ENCODE data around the gene ANKRD55.
A peak's percentile ranks its signal among the peaks of the same experiment; 100 is the strongest.
"Not testable (repeated sequence)": the region's sequence is repeated elsewhere in the genome, so short reads cannot be mapped to it uniquely, and the experiment has no call there.

Gene ANKRD55

DNA sequence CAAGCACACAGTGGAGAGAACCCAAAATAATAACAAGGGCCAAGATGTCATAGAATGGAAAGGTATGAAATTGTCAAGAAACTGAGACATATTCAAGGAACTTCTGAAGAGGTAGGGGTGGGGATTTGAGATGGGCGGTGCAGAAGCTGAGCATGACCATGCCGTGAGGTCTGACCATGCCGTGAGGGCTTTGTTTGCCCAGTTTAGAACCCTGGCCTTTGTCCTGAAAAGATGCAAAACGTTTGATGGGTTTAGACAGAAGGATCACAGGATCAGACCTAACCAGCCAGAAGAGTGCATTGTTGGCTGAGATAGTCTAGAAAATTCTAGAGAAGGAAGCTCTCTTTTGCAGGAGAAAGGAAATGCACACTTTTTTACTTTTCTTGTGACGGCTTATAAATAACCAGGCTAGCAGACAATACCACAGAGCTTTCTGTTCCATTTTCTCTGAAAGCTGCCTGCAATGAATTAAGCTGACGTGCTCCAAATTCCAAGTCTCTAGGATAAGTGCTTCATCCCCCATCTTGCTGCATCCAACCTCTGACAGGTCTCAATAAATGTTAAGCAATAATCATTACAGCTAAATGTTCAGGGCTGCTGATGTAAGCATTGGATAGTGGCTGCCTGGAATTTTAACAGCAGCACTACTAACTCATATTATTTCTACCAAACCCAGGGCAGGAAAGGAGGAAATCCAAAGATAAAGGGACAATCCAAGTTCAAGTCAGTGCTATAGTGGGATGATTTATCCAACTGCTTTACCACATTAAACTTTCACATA lies 127.4 kb downstream of the ANKRD55 start (continued):
- TF ChIP-seq, protein P1, sequence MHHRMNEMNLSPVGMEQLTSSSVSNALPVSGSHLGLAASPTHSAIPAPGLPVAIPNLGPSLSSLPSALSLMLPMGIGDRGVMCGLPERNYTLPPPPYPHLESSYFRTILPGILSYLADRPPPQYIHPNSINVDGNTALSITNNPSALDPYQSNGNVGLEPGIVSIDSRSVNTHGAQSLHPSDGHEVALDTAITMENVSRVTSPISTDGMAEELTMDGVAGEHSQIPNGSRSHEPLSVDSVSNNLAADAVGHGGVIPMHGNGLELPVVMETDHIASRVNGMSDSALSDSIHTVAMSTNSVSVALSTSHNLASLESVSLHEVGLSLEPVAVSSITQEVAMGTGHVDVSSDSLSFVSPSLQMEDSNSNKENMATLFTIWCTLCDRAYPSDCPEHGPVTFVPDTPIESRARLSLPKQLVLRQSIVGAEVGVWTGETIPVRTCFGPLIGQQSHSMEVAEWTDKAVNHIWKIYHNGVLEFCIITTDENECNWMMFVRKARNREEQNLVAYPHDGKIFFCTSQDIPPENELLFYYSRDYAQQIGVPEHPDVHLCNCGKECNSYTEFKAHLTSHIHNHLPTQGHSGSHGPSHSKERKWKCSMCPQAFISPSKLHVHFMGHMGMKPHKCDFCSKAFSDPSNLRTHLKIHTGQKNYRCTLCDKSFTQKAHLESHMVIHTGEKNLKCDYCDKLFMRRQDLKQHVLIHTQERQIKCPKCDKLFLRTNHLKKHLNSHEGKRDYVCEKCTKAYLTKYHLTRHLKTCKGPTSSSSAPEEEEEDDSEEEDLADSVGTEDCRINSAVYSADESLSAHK (tag by site-specific recombination; IDR thresholded peaks at IDR 0.05): no peak
- no peak for TF ChIP-seq ZNF791 (tag by site-specific recombination; IDR thresholded peaks at IDR 0.05)

DNA sequence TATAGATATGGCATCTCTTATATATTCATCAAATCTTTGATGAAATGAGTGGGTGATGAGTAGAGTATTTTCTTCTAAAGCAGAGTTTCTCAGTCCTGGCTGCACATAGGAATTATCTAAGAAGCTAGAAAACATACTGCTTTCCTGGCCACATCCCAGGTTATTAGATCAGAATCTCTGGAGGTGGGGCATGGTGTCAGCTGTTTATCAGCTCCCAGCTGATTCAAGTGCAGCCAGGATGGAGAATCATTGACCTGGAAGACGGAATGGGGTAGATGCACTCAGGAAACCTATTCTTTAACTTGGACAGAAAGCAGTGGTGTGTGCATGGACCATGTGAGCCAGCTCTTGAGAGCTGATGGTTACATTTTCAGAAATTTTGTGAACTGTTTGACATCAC lies 130.2 kb downstream of the ANKRD55 start:
- TF ChIP-seq ZNF324 (tag by site-specific recombination; IDR thresholded peaks at IDR 0.05): no peak
- TF ChIP-seq ZNF660 (tag by site-specific recombination; IDR thresholded peaks at IDR 0.05): peak; percentile 98
- CTCF ChIA-PET: interaction anchor here (0.8 to 1.6 kb wide), 2 partner anchors 9 to 98 kb away, joined by 3 to 4 read pairs; no protein-coding TSS in a partner anchor
- POLR2A ChIA-PET: interaction anchor here (0.6 to 0.8 kb wide), 2 partner anchors 21 to 108 kb away, joined by 3 read pairs; partner anchors contain the start of gene IL6ST

DNA sequence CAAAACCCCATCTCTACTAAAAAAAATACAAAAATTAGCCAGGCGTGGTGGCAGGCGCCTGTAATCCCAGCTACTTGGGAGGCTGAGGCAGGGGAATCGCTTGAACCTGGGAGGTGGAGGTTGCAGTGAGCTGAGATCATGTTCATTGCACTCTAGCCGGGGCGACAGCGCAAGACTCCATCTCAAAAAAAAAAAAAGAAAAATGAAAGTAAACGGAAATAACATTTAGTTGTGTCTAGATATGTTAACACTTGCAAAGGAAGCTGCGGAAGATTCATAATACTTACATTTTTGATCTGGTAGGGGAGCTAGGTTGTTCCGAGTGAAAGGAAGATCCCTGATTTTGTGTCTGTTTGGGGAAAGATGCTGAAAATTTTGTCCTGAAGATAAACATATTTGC lies 130.9 kb downstream of the ANKRD55 start:
- not testable (repeated sequence) for H3K4me1 ChIP-seq (ENCODE audit: control insufficient read depth, insufficient read depth, low read length); H3K9me3 ChIP-seq (ENCODE audit: control insufficient read depth, insufficient read depth, low read depth, low read length); H3K36me3 ChIP-seq (ENCODE audit: control insufficient read depth in 2 of 2, insufficient read depth in 1 of 2, low read length in 2 of 2); H3K27ac ChIP-seq (ENCODE audit: extremely low read depth, low read depth, low read length); H3K4me3 ChIP-seq (ENCODE audit: low read depth, low read length)
- POLR2A ChIA-PET: interaction anchor here (0.6 kb wide), 1 partner anchor 21 kb away, joined by 3 read pairs; no protein-coding TSS in a partner anchor
- CTCF ChIA-PET: interaction anchor here (0.6 to 1.6 kb wide), 2 partner anchors 99 to 181 kb away, joined by 4 read pairs; no protein-coding TSS in a partner anchor

More for the DNA sequence above, 130.2 kb downstream of the ANKRD55 start:
- no peaks in the 10 kb centered on the region for H3K36me3 ChIP-seq (ENCODE audit: control insufficient read depth in 2 of 2, insufficient read depth in 1 of 2, low read length in 2 of 2)
- H3K9me3 ChIP-seq (ENCODE audit: control insufficient read depth, insufficient read depth, low read depth, low read length): no peaks in the 10 kb centered on the region
- no peaks in the 10 kb centered on the region for H3K4me1 ChIP-seq (ENCODE audit: control insufficient read depth, insufficient read depth, low read length)
- H3K4me3 ChIP-seq (ENCODE audit: low read depth, low read length): no peak overlapping the region
- no peak overlapping the region for H3K27ac ChIP-seq (ENCODE audit: extremely low read depth, low read depth, low read length)

DNA sequence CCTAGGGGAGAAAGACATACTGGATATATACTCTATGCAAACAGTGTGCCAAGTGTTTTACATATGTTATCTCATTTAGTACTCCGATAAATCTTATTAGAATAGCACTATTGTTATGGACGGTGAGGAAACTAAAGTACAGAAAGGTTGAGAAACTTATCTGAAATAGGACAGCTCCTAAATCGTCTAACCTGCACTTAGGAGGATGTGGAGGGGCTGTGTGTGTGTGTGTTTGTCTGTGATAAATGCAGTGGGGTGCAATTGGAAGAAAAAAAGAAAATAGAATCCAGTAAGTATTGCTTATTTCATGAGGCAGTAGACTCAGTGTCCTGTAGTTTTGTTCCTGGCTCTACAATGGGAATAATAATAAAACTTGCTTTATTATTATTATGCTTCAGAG lies 131.9 kb downstream of the ANKRD55 start:
- H3K36me3 ChIP-seq (ENCODE audit: control insufficient read depth in 2 of 2, insufficient read depth in 1 of 2, low read length in 2 of 2): no peaks in the 10 kb centered on the region
- H3K4me3 ChIP-seq (ENCODE audit: low read depth, low read length): no peak overlapping the region
- no peak overlapping the region for H3K27ac ChIP-seq (ENCODE audit: extremely low read depth, low read depth, low read length)
- CTCF ChIA-PET: interaction anchor here (0.6 kb wide), 1 partner anchor 109 kb away, joined by 3 read pairs; no protein-coding TSS in a partner anchor
- no peaks in the 10 kb centered on the region for H3K9me3 ChIP-seq (ENCODE audit: control insufficient read depth, insufficient read depth, low read depth, low read length)
- POLR2A ChIA-PET: no interaction called here
- no peaks in the 10 kb centered on the region for H3K4me1 ChIP-seq (ENCODE audit: control insufficient read depth, insufficient read depth, low read length)
- TF ChIP-seq, protein P2, sequence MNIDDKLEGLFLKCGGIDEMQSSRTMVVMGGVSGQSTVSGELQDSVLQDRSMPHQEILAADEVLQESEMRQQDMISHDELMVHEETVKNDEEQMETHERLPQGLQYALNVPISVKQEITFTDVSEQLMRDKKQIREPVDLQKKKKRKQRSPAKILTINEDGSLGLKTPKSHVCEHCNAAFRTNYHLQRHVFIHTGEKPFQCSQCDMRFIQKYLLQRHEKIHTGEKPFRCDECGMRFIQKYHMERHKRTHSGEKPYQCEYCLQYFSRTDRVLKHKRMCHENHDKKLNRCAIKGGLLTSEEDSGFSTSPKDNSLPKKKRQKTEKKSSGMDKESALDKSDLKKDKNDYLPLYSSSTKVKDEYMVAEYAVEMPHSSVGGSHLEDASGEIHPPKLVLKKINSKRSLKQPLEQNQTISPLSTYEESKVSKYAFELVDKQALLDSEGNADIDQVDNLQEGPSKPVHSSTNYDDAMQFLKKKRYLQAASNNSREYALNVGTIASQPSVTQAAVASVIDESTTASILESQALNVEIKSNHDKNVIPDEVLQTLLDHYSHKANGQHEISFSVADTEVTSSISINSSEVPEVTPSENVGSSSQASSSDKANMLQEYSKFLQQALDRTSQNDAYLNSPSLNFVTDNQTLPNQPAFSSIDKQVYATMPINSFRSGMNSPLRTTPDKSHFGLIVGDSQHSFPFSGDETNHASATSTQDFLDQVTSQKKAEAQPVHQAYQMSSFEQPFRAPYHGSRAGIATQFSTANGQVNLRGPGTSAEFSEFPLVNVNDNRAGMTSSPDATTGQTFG (tag by site-specific recombination; IDR thresholded peaks at IDR 0.05; ENCODE audit: borderline replicate concordance): no peak
- TF ChIP-seq, protein P3, sequence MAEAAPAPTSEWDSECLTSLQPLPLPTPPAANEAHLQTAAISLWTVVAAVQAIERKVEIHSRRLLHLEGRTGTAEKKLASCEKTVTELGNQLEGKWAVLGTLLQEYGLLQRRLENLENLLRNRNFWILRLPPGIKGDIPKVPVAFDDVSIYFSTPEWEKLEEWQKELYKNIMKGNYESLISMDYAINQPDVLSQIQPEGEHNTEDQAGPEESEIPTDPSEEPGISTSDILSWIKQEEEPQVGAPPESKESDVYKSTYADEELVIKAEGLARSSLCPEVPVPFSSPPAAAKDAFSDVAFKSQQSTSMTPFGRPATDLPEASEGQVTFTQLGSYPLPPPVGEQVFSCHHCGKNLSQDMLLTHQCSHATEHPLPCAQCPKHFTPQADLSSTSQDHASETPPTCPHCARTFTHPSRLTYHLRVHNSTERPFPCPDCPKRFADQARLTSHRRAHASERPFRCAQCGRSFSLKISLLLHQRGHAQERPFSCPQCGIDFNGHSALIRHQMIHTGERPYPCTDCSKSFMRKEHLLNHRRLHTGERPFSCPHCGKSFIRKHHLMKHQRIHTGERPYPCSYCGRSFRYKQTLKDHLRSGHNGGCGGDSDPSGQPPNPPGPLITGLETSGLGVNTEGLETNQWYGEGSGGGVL (tag by site-specific recombination; IDR thresholded peaks at IDR 0.05): no peak
- TF ChIP-seq, protein P4, sequence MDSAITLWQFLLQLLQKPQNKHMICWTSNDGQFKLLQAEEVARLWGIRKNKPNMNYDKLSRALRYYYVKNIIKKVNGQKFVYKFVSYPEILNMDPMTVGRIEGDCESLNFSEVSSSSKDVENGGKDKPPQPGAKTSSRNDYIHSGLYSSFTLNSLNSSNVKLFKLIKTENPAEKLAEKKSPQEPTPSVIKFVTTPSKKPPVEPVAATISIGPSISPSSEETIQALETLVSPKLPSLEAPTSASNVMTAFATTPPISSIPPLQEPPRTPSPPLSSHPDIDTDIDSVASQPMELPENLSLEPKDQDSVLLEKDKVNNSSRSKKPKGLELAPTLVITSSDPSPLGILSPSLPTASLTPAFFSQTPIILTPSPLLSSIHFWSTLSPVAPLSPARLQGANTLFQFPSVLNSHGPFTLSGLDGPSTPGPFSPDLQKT (IDR thresholded peaks at IDR 0.05; ENCODE audit: borderline replicate concordance, low read depth, low read length): no peak
- TF ChIP-seq ZNF596 (tag by site-specific recombination; IDR thresholded peaks at IDR 0.05): no peak
- TF ChIP-seq ZNF175 (tag by site-specific recombination; IDR thresholded peaks at IDR 0.05): no peak
- no peak for TF ChIP-seq SCRT2 (tag by site-specific recombination; IDR thresholded peaks at IDR 0.05)
- no peak for TF ChIP-seq ZNF654 (tag by site-specific recombination; IDR thresholded peaks at IDR 0.05; ENCODE audit: low read depth)
- no peak for TF ChIP-seq ZNF510 (tag by site-specific recombination; IDR thresholded peaks at IDR 0.05; ENCODE audit: insufficient replicate concordance)
- TF ChIP-seq, protein P5, sequence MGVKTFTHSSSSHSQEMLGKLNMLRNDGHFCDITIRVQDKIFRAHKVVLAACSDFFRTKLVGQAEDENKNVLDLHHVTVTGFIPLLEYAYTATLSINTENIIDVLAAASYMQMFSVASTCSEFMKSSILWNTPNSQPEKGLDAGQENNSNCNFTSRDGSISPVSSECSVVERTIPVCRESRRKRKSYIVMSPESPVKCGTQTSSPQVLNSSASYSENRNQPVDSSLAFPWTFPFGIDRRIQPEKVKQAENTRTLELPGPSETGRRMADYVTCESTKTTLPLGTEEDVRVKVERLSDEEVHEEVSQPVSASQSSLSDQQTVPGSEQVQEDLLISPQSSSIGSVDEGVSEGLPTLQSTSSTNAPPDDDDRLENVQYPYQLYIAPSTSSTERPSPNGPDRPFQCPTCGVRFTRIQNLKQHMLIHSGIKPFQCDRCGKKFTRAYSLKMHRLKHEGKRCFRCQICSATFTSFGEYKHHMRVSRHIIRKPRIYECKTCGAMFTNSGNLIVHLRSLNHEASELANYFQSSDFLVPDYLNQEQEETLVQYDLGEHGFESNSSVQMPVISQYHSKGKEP (tag by site-specific recombination; IDR thresholded peaks at IDR 0.05): no peak
- TF ChIP-seq YY1 (tag by site-specific recombination; IDR thresholded peaks at IDR 0.05): no peak
- no peak for TF ChIP-seq ZNF133 (tag by site-specific recombination; IDR thresholded peaks at IDR 0.05)
- TF ChIP-seq ZSCAN30 (tag by site-specific recombination; IDR thresholded peaks at IDR 0.05): no peak
- no peak for TF ChIP-seq ZNF621 (tag by site-specific recombination; IDR thresholded peaks at IDR 0.05)
- no peak for TF ChIP-seq ZNF555 (tag by site-specific recombination; conservative IDR thresholded peaks at IDR 0.05)

Measured in HEK293 (cell line).